ENCODE results near the gene STARD10. TPM values are rescaled to one million over a fixed set of nuclear protein-coding genes. Genes with fewer than 3 reads are reported as not detected.

Gene STARD10
- total RNA-seq, 6 experiments from 2014 or later = 282 to 525 (median 330) TPM

- H3K27ac ChIP-seq = peak overlapping the region; percentile 73 to 90 (median 82)
- intact Hi-C loops (cut with DNase I) = loop anchor here in 1 of 2 donors (10.0 kb wide), 1 partner anchor 55 kb away; no protein-coding TSS in a partner anchor
- no peaks in the 10 kb centered on the region for H3K27me3 ChIP-seq
- peak in 1 of 3 donors; percentile 72 for DNase-seq
- ATAC-seq = peak in 2 of 4 donors; percentile 2 to 8
- no peaks in the 10 kb centered on the region for H3K36me3 ChIP-seq
- peaks cover 0 to 60% (median 28%) of the 10 kb centered on the region in 4 donors for H3K4me1 ChIP-seq
- peak overlapping the region; percentile 65 to 89 (median 67) for H3K4me3 ChIP-seq
- TF ChIP-seq CTCF (IDR thresholded peaks at IDR 0.05) (no peak), POLR2A (IDR thresholded peaks at IDR 0.05) (no peak)
- no peaks in the 10 kb centered on the region for H3K9me3 ChIP-seq
- 34% methylated on average over 3 of the region's 4 CpGs for WGBS (ENCODE audit: insufficient coverage, low coverage, low lambda C conversion rate, missing lambda C conversion rate)
These were observed 14.2 kb downstream of the STARD10 start for GRCh38 chr11:72779495-72780128.

DNA sequence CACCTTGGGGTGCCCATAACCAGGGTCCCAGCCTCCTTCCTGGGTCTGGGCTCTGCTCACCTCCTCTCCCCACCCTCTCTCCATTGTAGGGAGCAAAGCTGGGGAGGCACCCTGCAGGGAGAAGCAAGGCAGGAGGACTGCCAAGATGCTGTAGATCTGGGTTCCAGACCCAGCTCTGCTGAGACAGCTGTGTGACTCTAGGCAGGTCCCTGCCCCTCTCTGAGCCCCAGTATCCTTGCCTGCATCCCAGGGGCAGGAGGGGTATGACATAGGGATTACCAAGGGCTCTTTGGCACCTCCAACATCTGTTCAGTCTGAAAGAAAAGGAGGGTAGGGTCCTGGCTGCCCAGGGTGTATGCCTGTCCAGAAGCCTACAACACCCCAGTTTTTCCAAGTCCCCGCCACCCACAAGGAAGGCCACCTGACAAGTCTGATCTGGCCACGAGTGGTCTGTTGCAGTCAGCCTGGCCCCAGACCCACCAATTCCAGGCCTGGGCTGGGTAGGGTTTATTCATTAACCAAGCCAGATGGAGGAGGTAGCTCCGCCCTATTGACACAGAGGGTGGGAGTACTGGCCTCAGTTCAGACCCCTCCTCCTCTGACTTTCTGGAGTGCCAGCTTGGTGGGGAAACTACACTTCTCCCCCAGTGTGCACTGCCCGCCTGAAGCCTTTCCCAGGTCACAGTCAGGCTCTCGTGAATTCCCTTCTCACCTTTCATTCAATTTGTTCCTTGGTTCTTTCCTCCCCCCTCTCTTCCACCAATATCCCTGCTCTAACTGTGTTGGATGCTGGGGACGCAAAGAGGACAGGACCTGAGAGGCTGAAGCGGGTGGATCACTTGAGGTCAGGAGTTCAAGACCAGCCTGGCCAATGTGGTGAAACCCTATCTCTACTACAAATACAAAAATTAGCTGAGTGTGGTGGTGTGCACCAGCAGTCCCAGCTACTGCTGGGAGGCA lies 15.0 kb downstream of the STARD10 start:
- ATAC-seq = peak; percentile 50 to 62 (median 56)
- intact Hi-C loops (cut with DNase I) = loop anchor here in 1 of 2 donors (10.0 kb wide), 1 partner anchor 54 kb away; no protein-coding TSS in a partner anchor
- WGBS (ENCODE audit: insufficient coverage, low coverage, low lambda C conversion rate, missing lambda C conversion rate) = 34% methylated on average over 5 of the region's 7 CpGs
- H3K4me3 ChIP-seq = peak overlapping the region; percentile 13 to 89 (median 65)
- peak; percentile 62 to 92 (median 83) for DNase-seq
- peaks cover 0 to 68% (median 31%) of the 10 kb centered on the region in 4 donors for H3K4me1 ChIP-seq
- TF ChIP-seq CTCF (IDR thresholded peaks at IDR 0.05) (no peak), POLR2A (IDR thresholded peaks at IDR 0.05) (no peak)
- H3K36me3 ChIP-seq = no peaks in the 10 kb centered on the region
- no peaks in the 10 kb centered on the region for H3K27me3 ChIP-seq
- no peaks in the 10 kb centered on the region for H3K9me3 ChIP-seq
- H3K27ac ChIP-seq = peak overlapping the region; percentile 73 to 90 (median 82)

DNA sequence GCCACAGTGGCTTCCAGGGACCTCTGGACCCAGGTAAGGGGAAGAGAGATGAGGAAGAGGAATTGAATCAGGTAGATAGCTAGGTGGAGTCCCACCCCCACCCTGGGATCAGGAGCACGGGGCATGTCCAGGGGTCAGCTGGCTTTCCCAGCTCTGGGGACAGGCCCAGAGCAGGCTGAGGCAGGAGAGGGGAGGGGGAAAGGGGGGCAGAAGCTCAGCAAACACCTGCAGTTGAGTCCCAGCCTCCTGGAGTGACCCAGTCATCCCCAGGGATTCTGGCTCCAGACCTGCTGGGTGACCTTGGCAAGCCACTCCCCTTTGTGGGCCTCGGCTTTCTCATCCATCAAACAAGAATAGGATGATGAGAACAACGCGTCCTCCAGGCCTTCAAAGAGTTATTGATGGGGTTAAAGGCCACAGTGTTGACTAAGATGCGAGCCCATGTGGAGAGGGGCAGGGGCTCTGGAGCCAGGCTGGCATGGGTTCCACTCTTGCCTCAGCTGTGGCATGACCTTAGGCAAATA lies 16.0 kb downstream of the STARD10 start:
- WGBS (ENCODE audit: insufficient coverage, low coverage, low lambda C conversion rate, missing lambda C conversion rate) = 62% methylated on average over 4 of the region's 5 CpGs

More for the DNA sequence above, 16.0 kb downstream of the STARD10 start:
- DNase-seq = peak; percentile 81 to 97 (median 96)
- Histone ChIP-seq H3K9me3 (no peaks in the 10 kb centered on the region), H3K27ac (peak overlapping the region; percentile 62 to 90 (median 82)), H3K4me3 (peak overlapping the region in 1 of 3 donors; percentile 37), H3K36me3 (peaks cover 0 to 2% (median 0%) of the 10 kb centered on the region in 4 donors), H3K27me3 (no peaks in the 10 kb centered on the region), H3K4me1 (peaks cover 0 to 71% (median 34%) of the 10 kb centered on the region in 4 donors)
- ATAC-seq = peak; percentile 48 to 75 (median 62)
- intact Hi-C loops (cut with DNase I) = loop anchor here in 1 of 2 donors (10.0 kb wide), 1 partner anchor 53 kb away; no protein-coding TSS in a partner anchor
- no peak for TF ChIP-seq POLR2A (IDR thresholded peaks at IDR 0.05)
- TF ChIP-seq CTCF (IDR thresholded peaks at IDR 0.05) = no peak
